H9 (cell line): ENCODE results near the gene DCDC2. TPM values are rescaled to one million over a fixed set of nuclear protein-coding genes. Genes with fewer than 3 reads are reported as not detected.

ENCODE experiments used
- DNase-seq: peaks from one replicate; pipeline ENCODE4 v3.0.0-alpha.2; 2017
- H2AFZ ChIP-seq: one replicate; pipeline ENCODE4 v1.6.1; 2013; ENCODE audit warnings: mild to moderate bottlenecking, low read length, control low read depth, moderate library complexity
- H2AK5ac ChIP-seq: 2 replicates; pipeline ENCODE4 v1.6.1; 2013; ENCODE audit warnings: low read length, control low read depth, mixed read lengths; ENCODE audit not compliant: insufficient read length
- H2BK120ac ChIP-seq: one replicate; pipeline ENCODE4 v1.6.1; 2013; ENCODE audit warnings: low read depth, mild to moderate bottlenecking, low read length, control low read depth, inconsistent platforms; ENCODE audit not compliant: poor library complexity, severe bottlenecking
- H2BK12ac ChIP-seq: 2 replicates; pipeline ENCODE4 v1.6.1; 2013; ENCODE audit warnings: low read length, control low read depth, mixed read lengths, low read depth; ENCODE audit not compliant: insufficient read length
- H2BK15ac ChIP-seq: 2 replicates; pipeline ENCODE4 v1.6.1; 2013; ENCODE audit warnings: low read depth, low read length, control low read depth
- H2BK20ac ChIP-seq: one replicate; pipeline ENCODE4 v1.6.1; 2013; ENCODE audit warnings: low read depth, mild to moderate bottlenecking, low read length, control low read depth, inconsistent platforms; ENCODE audit not compliant: poor library complexity, severe bottlenecking
- H2BK5ac ChIP-seq: 2 replicates; pipeline ENCODE4 v1.6.1; 2013; ENCODE audit warnings: low read length, control low read depth, mixed read lengths; ENCODE audit not compliant: insufficient read length
- H3K14ac ChIP-seq: 2 replicates; pipeline ENCODE4 v1.6.1; 2013; ENCODE audit warnings: low read length, control low read depth; ENCODE audit not compliant: insufficient read depth
- H3K18ac ChIP-seq: 2 replicates; pipeline ENCODE4 v1.6.1; 2013; ENCODE audit warnings: low read depth, mild to moderate bottlenecking, mixed read lengths, low read length, control low read depth; ENCODE audit not compliant: insufficient read length
- H3K23ac ChIP-seq: 2 replicates; pipeline ENCODE4 v1.6.1; 2013; ENCODE audit warnings: low read length, control low read depth, mixed read lengths, low read depth; ENCODE audit not compliant: insufficient read length
- H3K23me2 ChIP-seq: 2 replicates; pipeline ENCODE4 v1.6.1; 2013; ENCODE audit warnings: low read depth, mild to moderate bottlenecking, mixed read lengths, low read length, control low read depth; ENCODE audit not compliant: insufficient read length, poor library complexity, severe bottlenecking
- H3K27ac ChIP-seq: 2 replicates; pipeline ENCODE4 v1.5.1; 2013; ENCODE audit warnings: low read length, control low read depth, mixed read lengths, low read depth; ENCODE audit not compliant: insufficient read length
- H3K27me3 ChIP-seq: 2 replicates; pipeline ENCODE4 v1.6.1; 2013; ENCODE audit warnings: low read length, control low read depth, inconsistent platforms; ENCODE audit not compliant: insufficient read depth
- H3K4ac ChIP-seq: 2 replicates; pipeline ENCODE4 v1.6.1; 2013; ENCODE audit warnings: low read depth, mild to moderate bottlenecking, control low read depth, inconsistent platforms, low read length, moderate library complexity
- H3K4me1 ChIP-seq: 2 replicates; pipeline ENCODE4 v1.6.1; 2013; ENCODE audit warnings: low read length, control low read depth, inconsistent platforms; ENCODE audit not compliant: insufficient read depth
- H3K4me2 ChIP-seq: 2 replicates; pipeline ENCODE4 v1.6.1; 2013; ENCODE audit warnings: low read length, control low read depth, mixed read lengths; ENCODE audit not compliant: insufficient read length, insufficient read depth
- H3K56ac ChIP-seq: 2 replicates; pipeline ENCODE4 v1.6.1; 2013; ENCODE audit warnings: low read depth, mild to moderate bottlenecking, mixed read lengths, low read length, control low read depth; ENCODE audit not compliant: insufficient read length
- H3K79me1 ChIP-seq: 2 replicates; pipeline ENCODE4 v1.6.1; 2013; ENCODE audit warnings: low read depth, mild to moderate bottlenecking, moderate library complexity, low read length, control low read depth, inconsistent platforms; ENCODE audit not compliant: insufficient read depth, poor library complexity, severe bottlenecking
- H3K79me2 ChIP-seq: 2 replicates; pipeline ENCODE4 v1.6.1; 2013; ENCODE audit warnings: low read length, control low read depth, inconsistent platforms; ENCODE audit not compliant: insufficient read depth
- H3K9ac ChIP-seq: 2 replicates; pipeline ENCODE4 v1.6.1; 2013; ENCODE audit warnings: low read length, control low read depth, mixed read lengths; ENCODE audit not compliant: insufficient read length; ENCODE audit errors: extremely low read depth
- H3K9me3 ChIP-seq: one replicate; pipeline ENCODE4 v1.6.1; 2013; ENCODE audit warnings: low read depth, low read length, inconsistent platforms; ENCODE audit not compliant: control insufficient read depth
- H3T11ph ChIP-seq: one replicate; pipeline ENCODE4 v1.6.1; 2013; ENCODE audit warnings: mild to moderate bottlenecking, low read length, control low read depth, inconsistent platforms
- H4K20me1 ChIP-seq: one replicate; pipeline ENCODE4 v1.6.1; 2013; ENCODE audit not compliant: control insufficient read depth, insufficient read length, insufficient read depth
- H4K5ac ChIP-seq: 2 replicates; pipeline ENCODE4 v1.6.1; 2013; ENCODE audit warnings: low read depth, mild to moderate bottlenecking, mixed read lengths, low read length, control low read depth; ENCODE audit not compliant: insufficient read length
- H4K8ac ChIP-seq: replicated peaks from 2 replicates; pipeline ENCODE4 v1.6.1; 2013; ENCODE audit warnings: low read length, control low read depth, mixed read lengths, low read depth; ENCODE audit not compliant: insufficient read length
- H4K91ac ChIP-seq: 2 replicates; pipeline ENCODE4 v1.6.1; 2013; ENCODE audit warnings: low read depth, mild to moderate bottlenecking, moderate library complexity, mixed read lengths, low read length, control low read depth; ENCODE audit not compliant: insufficient read length
- H3K27ac Mint-ChIP-seq, 3 experiments: 2 replicates in 2 of 3; 3 replicates in 1 of 3; pipeline ENCODE4 v1.8.0; 2020 to 2021; ENCODE audit warnings: mixed read lengths in 3 of 3, mild to moderate bottlenecking in 1 of 3, moderate library complexity in 1 of 3
- H3K27me3 Mint-ChIP-seq: 2 replicates; pipeline ENCODE4 v1.8.0; 2021; ENCODE audit warnings: low read depth, mild to moderate bottlenecking, moderate library complexity, mixed read lengths
- H3K36me3 Mint-ChIP-seq, 3 experiments: 2 replicates in 2 of 3; 3 replicates in 1 of 3; pipeline ENCODE4 v1.8.0; 2020 to 2021; ENCODE audit warnings: low read depth in 3 of 3, mixed read lengths in 3 of 3; ENCODE audit not compliant: insufficient read depth in 1 of 3
- H3K4me1 Mint-ChIP-seq, 2 experiments: 2 replicates each; pipeline ENCODE4 v1.8.0; 2020; ENCODE audit warnings: mixed read lengths in 2 of 2
- H3K4me3 Mint-ChIP-seq, 2 experiments: 2 replicates in 1 of 2; 3 replicates in 1 of 2; pipeline ENCODE4 v1.8.0; 2020 to 2021; ENCODE audit warnings: mild to moderate bottlenecking in 2 of 2, mixed read lengths in 2 of 2, moderate library complexity in 1 of 2
- H3K9me3 Mint-ChIP-seq, 2 experiments: 2 replicates in 1 of 2; 3 replicates in 1 of 2; pipeline ENCODE4 v1.8.0; 2020; ENCODE audit warnings: mild to moderate bottlenecking in 2 of 2, mixed read lengths in 2 of 2, moderate library complexity in 1 of 2
- WGBS: extraction: QIAGEN DNeasy Blood & Tissue Kit; methylation state at CpG from one replicate; pipeline ENCODE4 v1.1.7; 2013; ENCODE audit warnings: missing lambda C conversion rate, low lambda C conversion rate, mixed read lengths; ENCODE audit not compliant: insufficient read length; ENCODE audit errors: extremely low coverage; 5-methylcytosine and 5-hydroxymethylcytosine counted together
- total RNA-seq: library from RNA; stranded (reverse); gene quantifications from 2 replicates; pipeline ENCODE4 v1.2.1, GENCODE V29; 2021
- TF ChIP-seq, protein P1 (sequence below): fragments of 200-600 bp; sonication (generic); conservative IDR thresholded peaks from 3 replicates; pipeline ENCODE4 v1.8.0; 2021; ENCODE audit warnings: antibody characterized with exemption, mild to moderate bottlenecking

The DCDC2 gene
- total RNA-seq, 1 experiment from 2014 or later, result 0.59 TPM

DNA sequence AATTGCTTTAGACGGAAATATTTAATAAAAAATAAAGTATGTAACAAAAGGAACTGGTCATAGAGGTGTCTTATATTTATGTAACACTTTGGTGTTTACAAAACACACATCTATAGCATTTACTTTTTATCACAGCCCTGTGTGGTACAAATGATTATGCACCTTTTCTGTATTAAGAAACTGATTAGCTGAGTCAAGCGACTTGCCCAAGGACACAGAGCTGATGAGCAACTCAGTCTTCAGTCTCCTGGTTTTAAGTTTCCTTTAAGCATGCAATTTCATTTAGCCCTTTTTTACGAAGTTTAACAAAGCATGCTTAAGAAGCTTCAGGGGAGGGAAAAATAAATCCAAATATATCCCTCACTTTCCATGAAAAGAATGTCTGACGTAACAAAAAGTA lies 2.5 kb downstream of the DCDC2 start:
- Histone ChIP-seq H4K91ac (no peak overlapping the region), H2BK120ac (no peak overlapping the region), H3K56ac (no peak overlapping the region), H3K27ac (no peak overlapping the region), H2BK20ac (no peak overlapping the region), H2BK15ac (no peak overlapping the region), H2AFZ (no peak overlapping the region), H3K18ac (no peak overlapping the region), H4K20me1 (no peaks in the 10 kb centered on the region), H3K23ac (no peak overlapping the region), H2BK5ac (no peak overlapping the region), H4K5ac (no peak overlapping the region), H4K8ac (no peak overlapping the region), H2AK5ac (no peak overlapping the region), H3K4ac (no peak overlapping the region), H3K4me1 (no peaks in the 10 kb centered on the region), H3K4me2 (no peak overlapping the region), H3K14ac (no peak overlapping the region), H3K79me1 (no peaks in the 10 kb centered on the region), H3T11ph (no peak overlapping the region), H3K23me2 (peaks cover 13% of the 10 kb centered on the region), H3K79me2 (no peaks in the 10 kb centered on the region), H3K9me3 (no peaks in the 10 kb centered on the region), H2BK12ac (no peak overlapping the region), H3K9ac (no peak overlapping the region), H3K27me3 (peaks cover 4% of the 10 kb centered on the region; the same call in 1 of the 2 replicates)
- no peak overlapping the region for H3K4me3 Mint-ChIP-seq
- TF ChIP-seq, protein P1, sequence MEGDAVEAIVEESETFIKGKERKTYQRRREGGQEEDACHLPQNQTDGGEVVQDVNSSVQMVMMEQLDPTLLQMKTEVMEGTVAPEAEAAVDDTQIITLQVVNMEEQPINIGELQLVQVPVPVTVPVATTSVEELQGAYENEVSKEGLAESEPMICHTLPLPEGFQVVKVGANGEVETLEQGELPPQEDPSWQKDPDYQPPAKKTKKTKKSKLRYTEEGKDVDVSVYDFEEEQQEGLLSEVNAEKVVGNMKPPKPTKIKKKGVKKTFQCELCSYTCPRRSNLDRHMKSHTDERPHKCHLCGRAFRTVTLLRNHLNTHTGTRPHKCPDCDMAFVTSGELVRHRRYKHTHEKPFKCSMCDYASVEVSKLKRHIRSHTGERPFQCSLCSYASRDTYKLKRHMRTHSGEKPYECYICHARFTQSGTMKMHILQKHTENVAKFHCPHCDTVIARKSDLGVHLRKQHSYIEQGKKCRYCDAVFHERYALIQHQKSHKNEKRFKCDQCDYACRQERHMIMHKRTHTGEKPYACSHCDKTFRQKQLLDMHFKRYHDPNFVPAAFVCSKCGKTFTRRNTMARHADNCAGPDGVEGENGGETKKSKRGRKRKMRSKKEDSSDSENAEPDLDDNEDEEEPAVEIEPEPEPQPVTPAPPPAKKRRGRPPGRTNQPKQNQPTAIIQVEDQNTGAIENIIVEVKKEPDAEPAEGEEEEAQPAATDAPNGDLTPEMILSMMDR, result no peak
- DNase-seq, result no peak
- peaks cover 21% of the 10 kb centered on the region for H3K27me3 Mint-ChIP-seq
- H3K4me1 Mint-ChIP-seq, result peaks cover 4 to 10% of the 10 kb centered on the region in 2 experiments; a peak in 3 of 4 replicates
- no peak overlapping the region for H3K27ac Mint-ChIP-seq
- peaks cover 0 to 2% of the 10 kb centered on the region in 2 experiments; a peak in 1 of 5 replicates for H3K9me3 Mint-ChIP-seq
- peaks cover 0 to 1% (median 0%) of the 10 kb centered on the region in 3 experiments; a peak in 2 of 7 replicates for H3K36me3 Mint-ChIP-seq
- WGBS, result no CpG with 5 or more reads among the region's 4 CpGs
